ENCODE data around the gene PLIN1.

The PLIN1 gene

GRCh38 chr15:89686522-89686921 lies 7.4 kb upstream of the PLIN1 start:
- in situ Hi-C loops (cut with MboI; ENCODE audit: low pct_unique_long_range_greater_than_20kb, low sequenced_read_pairs, unreplicated experiment), result no loop called here
- DNase-seq (ENCODE audit: low spot score), result no peak
- no peak for TF ChIP-seq CTCF (IDR thresholded peaks at IDR 0.05; ENCODE audit: extremely low read depth, insufficient read depth, missing control alignments)

GRCh38 chr15:89685995-89686394 lies 6.8 kb upstream of the PLIN1 start:
- in situ Hi-C loops (cut with MboI; ENCODE audit: low pct_unique_long_range_greater_than_20kb, low sequenced_read_pairs, unreplicated experiment), result no loop called here
- DNase-seq (ENCODE audit: low spot score), result no peak
- no peak for TF ChIP-seq CTCF (IDR thresholded peaks at IDR 0.05; ENCODE audit: extremely low read depth, insufficient read depth, missing control alignments)

GRCh38 chr15:89681146-89681545 lies 2.0 kb upstream of the PLIN1 start:
- TF ChIP-seq CTCF (IDR thresholded peaks at IDR 0.05; ENCODE audit: extremely low read depth, insufficient read depth, missing control alignments), result no peak
- in situ Hi-C loops (cut with MboI; ENCODE audit: low pct_unique_long_range_greater_than_20kb, low sequenced_read_pairs, unreplicated experiment), result no loop called here
- DNase-seq (ENCODE audit: low spot score), result no peak

- in situ Hi-C loops (cut with MboI; ENCODE audit: low pct_unique_long_range_greater_than_20kb, low sequenced_read_pairs, unreplicated experiment), result no loop called here
- no peak for TF ChIP-seq CTCF (IDR thresholded peaks at IDR 0.05; ENCODE audit: extremely low read depth, insufficient read depth, missing control alignments)
- DNase-seq (ENCODE audit: low spot score), result no peak
Measured at GRCh38 chr15:89680282-89680873, 1.2 kb upstream of the PLIN1 start.

GRCh38 chr15:89677381-89677780 lies 1.8 kb downstream of the PLIN1 start:
- in situ Hi-C loops (cut with MboI; ENCODE audit: low pct_unique_long_range_greater_than_20kb, low sequenced_read_pairs, unreplicated experiment), result no loop called here
- DNase-seq (ENCODE audit: low spot score), result no peak
- no peak for TF ChIP-seq CTCF (IDR thresholded peaks at IDR 0.05; ENCODE audit: extremely low read depth, insufficient read depth, missing control alignments)

- in situ Hi-C loops (cut with MboI; ENCODE audit: low pct_unique_long_range_greater_than_20kb, low sequenced_read_pairs, unreplicated experiment), result no loop called here
- no peak for TF ChIP-seq CTCF (IDR thresholded peaks at IDR 0.05; ENCODE audit: extremely low read depth, insufficient read depth, missing control alignments)
- DNase-seq (ENCODE audit: low spot score), result no peak
Measured at GRCh38 chr15:89675606-89676005, 3.6 kb downstream of the PLIN1 start.

- no peak for TF ChIP-seq CTCF (IDR thresholded peaks at IDR 0.05; ENCODE audit: extremely low read depth, insufficient read depth, missing control alignments)
- in situ Hi-C loops (cut with MboI; ENCODE audit: low pct_unique_long_range_greater_than_20kb, low sequenced_read_pairs, unreplicated experiment), result no loop called here
Measured at GRCh38 chr15:89674526-89674925, 4.6 kb downstream of the PLIN1 start.

More at GRCh38 chr15:89674526-89674925, 4.6 kb downstream of the PLIN1 start:
- no peak for DNase-seq (ENCODE audit: low spot score)
